ENCODE data around the gene KCNE4. TPM values are rescaled to one million over a fixed set of nuclear protein-coding genes. Genes with fewer than 3 reads are reported as not detected.

The KCNE4 gene
- total and polyA plus RNA-seq, 2 experiments from 2014 or later: not detected

- TF ChIP-seq ZNF331 (CRISPR knock-in tag; IDR thresholded peaks at IDR 0.05; ENCODE audit: low read depth) (no peak), JUNB (IDR thresholded peaks at IDR 0.05; ENCODE audit: unreplicated experiment) (no peak), POLR2AphosphoS5 (IDR thresholded peaks at IDR 0.05; ENCODE audit: low read depth) (no peak)
Measured at GRCh38 chr2:223083402-223084070, 31.5 kb downstream of the KCNE4 start (continued).

- Histone ChIP-seq H3K4me2 (no peak overlapping the region), H3K79me2 (replicated peaks; ENCODE audit: insufficient read depth) (no peaks in the 10 kb centered on the region), H3F3A (replicated peaks; ENCODE audit: low read depth) (no peaks in the 10 kb centered on the region), H3K9me2 (ENCODE audit: insufficient read depth) (no peaks in the 10 kb centered on the region), H3K4me3 (no peak overlapping the region), H4K20me1 (replicated peaks; ENCODE audit: insufficient read depth) (no peaks in the 10 kb centered on the region), H2AFZ (peak overlapping the region; percentile 23; the same call in 1 of the 2 replicates), H3K27me3 (ENCODE audit: insufficient read depth) (no peaks in the 10 kb centered on the region), H3K4me1 (ENCODE audit: insufficient read depth) (no peaks in the 10 kb centered on the region), H3K27ac (ENCODE audit: low read depth) (no peak overlapping the region), H3K36me3 (ENCODE audit: insufficient read depth) (no peaks in the 10 kb centered on the region)
- no peak overlapping the region for H3K4me3 Mint-ChIP-seq
- DNase-seq (ENCODE audit: low spot score) (peak; percentile 15), ATAC-seq (peak; percentile 59)
- no peaks in the 10 kb centered on the region for H3K36me3 Mint-ChIP-seq (ENCODE audit: low read depth)
- H3K9me3 Mint-ChIP-seq: no peaks in the 10 kb centered on the region
- no peak overlapping the region for H3K27ac Mint-ChIP-seq
- H3K27me3 Mint-ChIP-seq (ENCODE audit: insufficient read depth, low read depth, poor library complexity): no peaks in the 10 kb centered on the region
- TF ChIP-seq ETS1 (IDR thresholded peaks at IDR 0.05) (no peak), JUNB (IDR thresholded peaks at IDR 0.05; ENCODE audit: unreplicated experiment) (no peak), EZH2phosphoT487 (IDR thresholded peaks at IDR 0.05; ENCODE audit: unreplicated experiment) (no peak), EZH2 (IDR thresholded peaks at IDR 0.05; ENCODE audit: low read depth, unreplicated experiment) (no peak), ZNF462 (CRISPR knock-in tag; IDR thresholded peaks at IDR 0.05) (no peak), ZNF331 (CRISPR knock-in tag; IDR thresholded peaks at IDR 0.05; ENCODE audit: low read depth) (no peak), CTCF (conservative IDR thresholded peaks at IDR 0.05; ENCODE audit: low read depth in 2 of 2) (no peak)
- H3K4me1 Mint-ChIP-seq: peaks cover 3% of the 10 kb centered on the region; the same call in 1 of the 3 replicates
Measured at GRCh38 chr2:223084873-223085272, 32.9 kb downstream of the KCNE4 start.

Measured in GM23338 (cell line).